HG03442 (cell line): ENCODE data around the gene M6PR.
A peak's percentile ranks its signal among the peaks of the same experiment; 100 is the strongest.
"Not testable (repeated sequence)": the region's sequence is repeated elsewhere in the genome, so short reads cannot be mapped to it uniquely, and the experiment has no call there.

Experiments
- ATAC-seq: cut with Tn5 transposase; IDR thresholded peaks from one replicate; pipeline ENCODE4 v1.9.1; 2021; ENCODE audit warnings: mild to moderate bottlenecking, moderate library complexity; ENCODE audit not compliant: unreplicated experiment

M6PR gene

DNA sequence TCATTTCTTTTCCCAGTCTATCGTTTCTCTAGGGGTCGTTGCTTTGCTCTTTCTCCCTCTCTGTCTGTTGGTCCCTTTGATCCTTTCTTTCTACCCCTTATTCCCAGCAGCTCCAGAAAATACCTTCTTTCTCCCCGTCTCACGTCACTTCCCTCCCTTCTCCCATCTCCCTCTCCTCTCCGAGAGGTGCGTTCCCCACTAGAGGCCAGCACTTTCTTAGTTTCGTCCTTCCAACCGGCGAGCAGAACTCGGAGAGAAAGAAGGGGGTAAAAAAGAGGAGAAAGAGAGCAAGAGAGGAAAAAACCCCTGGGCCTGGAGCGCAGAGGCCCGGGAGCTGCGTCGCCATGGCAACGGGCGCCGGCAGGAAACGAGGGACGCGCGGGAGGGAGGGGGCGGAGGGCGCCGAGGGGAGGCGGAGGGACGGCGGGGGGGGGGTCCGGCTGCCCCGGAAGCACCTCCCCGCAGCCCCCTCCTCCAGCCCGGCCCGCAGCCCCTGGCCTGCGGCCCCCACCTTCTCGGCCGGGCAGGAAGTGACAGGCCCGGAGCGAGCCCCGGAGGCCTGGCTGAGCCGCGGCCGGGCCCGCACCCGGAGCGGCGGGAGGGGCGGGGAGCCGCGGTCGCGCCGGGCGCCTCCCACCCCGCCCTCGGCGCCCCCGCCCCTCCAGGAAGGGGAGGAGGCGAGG, 35.3 kb downstream of the M6PR start, which contains the start of gene PHC1:
TSS of gene PHC1 (plus strand) at position 477 of the 683 bp plus-strand sequence. CDS start 3,169 bp downstream, outside the sequence.
- peak; percentile 66 for ATAC-seq

DNA sequence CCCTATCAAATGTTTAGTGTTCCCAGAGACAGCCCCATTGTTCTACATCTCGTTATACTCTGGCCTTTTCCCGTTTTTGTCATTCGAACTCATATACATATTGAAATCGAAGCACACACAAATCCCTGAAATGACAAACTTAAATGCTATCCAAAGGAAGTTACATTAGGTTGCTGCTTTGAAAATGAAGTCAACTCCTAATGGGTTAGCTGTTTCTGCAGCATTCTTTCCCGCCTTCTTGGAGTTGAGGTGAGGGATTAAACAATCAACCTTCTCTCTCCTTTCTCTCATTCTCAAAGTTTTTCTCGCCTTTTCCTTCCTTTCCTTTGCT, 35.8 kb downstream of the M6PR start:
- no peak for ATAC-seq

- ATAC-seq = no peak
Measured at GRCh38 chr12:8912914-8913313, 36.5 kb downstream of the M6PR start.

GRCh38 chr12:8911606-8912268, 37.7 kb downstream of the M6PR start:
- ATAC-seq = no peak

- no peak for ATAC-seq
Measured at GRCh38 chr12:8909752-8910151, 39.7 kb downstream of the M6PR start.

DNA sequence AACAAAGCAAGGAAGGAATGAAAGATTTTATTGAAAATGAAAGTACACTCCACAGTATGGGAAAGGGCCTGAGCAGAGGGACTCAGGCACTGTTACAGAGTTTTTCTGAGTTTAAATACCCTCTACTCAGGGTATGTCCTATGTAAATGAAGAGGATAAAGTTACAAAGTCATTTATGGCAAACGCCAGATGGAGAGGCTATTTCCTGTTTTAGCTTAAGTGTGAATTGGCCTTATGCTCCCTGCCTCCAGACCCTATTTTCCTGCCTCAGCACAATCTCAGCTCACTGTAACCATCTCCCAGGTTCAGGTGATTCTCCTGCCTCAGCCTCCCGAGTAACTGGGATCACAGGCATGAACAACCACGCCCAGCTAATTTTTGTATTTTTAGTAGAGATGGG, 41.9 kb downstream of the M6PR start:
- no peak for ATAC-seq

GRCh38 chr12:8906266-8907180, 42.9 kb downstream of the M6PR start:
- ATAC-seq = no peak

DNA sequence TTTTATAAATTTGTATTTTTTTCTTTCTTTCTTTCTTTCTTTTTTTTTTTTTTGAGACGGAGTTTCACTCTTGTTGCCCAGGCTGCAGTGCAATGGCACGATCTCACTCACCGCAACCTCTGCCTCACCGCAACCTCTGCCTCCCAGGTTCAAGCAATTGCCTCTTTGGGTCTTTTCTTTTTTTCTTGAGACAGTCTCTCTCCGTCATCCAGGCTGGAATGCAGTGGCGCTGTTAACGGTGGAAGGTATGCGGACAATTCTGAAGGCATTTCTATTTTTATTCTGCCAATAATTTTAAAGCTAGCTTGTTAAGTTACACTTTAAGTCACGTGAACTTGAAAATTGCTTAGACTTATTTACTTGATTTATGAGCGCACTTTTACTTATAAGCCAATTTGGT, 43.9 kb downstream of the M6PR start:
- no peak for ATAC-seq

GRCh38 chr12:8904665-8905064, 44.8 kb downstream of the M6PR start:
- ATAC-seq = no peak

- ATAC-seq = no peak
Measured at GRCh38 chr12:8903646-8904045, 45.8 kb downstream of the M6PR start.

GRCh38 chr12:8902703-8903102, 46.7 kb downstream of the M6PR start:
- ATAC-seq = not testable (repeated sequence)

GRCh38 chr12:8899830-8900229, 49.6 kb downstream of the M6PR start:
- no peak for ATAC-seq

DNA sequence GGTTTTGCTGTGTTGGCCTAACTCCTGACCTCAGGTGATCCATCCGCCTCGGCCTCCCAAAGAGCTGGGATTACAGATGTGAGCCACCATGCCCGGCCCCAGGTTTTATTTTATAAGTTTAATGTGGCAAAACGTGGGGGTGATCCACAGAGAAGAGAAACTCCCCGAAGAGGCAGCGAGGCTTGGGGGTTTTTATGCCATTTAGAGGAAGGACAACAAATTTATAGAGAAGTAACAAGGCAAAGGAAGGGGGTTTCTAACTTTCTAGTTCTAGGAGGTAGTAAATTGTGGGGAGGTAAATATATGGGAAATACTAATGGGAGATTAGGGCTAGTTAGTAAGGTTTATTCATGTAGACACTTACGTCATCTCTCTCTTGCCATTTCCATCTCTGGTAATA, 52.4 kb downstream of the M6PR start:
- no peak for ATAC-seq

DNA sequence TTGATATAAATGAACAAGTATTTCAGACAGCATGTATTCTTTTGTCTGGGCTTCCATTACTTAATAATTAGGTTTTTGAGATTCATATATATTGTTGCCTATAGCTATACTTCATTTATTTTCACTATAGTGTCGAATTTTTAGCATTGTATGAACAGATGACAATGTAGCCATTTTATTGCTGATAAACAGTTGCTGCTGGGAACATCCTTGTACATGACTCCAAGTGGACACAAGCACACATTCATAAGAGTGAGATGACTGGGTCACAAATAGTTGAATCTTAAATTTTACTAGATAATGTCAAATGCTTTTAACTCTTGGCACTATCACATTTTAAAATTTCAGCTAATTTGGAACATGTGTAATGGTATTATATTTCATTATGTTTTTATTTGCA, 54.5 kb downstream of the M6PR start:
- no peak for ATAC-seq

DNA sequence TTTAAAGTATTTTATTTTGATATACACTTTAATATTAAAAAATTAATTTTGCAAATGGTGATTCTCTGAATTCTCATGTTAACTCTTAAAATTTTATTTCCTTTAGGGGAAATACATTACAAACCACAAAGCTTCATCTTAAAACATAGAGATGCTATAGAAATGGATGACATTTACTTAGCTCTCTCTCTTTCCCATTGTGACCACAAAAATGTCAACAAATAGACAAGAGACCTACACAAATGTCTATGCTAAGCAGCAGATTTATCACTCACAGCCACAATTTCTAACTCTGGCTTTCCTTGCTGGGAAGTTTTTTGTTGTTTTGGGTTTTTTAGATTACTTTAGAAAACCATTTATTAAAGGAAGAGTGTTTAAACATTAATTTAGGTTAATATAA, 55.1 kb downstream of the M6PR start:
- ATAC-seq = no peak

DNA sequence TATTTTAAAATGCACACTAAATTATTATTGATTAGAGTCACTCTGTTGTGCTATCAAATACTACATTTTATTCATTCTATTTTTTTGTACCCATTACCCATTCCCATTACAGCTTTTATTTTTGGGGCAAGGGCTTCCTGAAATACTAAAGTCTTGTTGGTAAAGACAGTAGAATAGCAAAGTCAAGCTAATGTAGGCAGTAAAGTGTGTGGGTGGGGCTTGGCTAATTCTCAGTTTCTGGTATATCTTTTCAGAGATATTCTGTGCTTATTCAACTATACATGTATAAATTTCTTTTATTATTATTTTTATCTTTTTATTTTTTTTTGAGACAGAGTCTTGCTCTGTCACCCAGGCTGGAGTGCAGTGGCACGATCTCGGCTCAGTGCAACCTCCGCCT, 57.5 kb downstream of the M6PR start:
- ATAC-seq = no peak
